Suprapubic skin (tissue), 4 donors: Measurements from ENCODE around the gene CCDC182. TPM values are rescaled to one million over a fixed set of nuclear protein-coding genes. Genes with fewer than 3 reads are reported as not detected.

Experiments
- DNase-seq, 2 donors: peaks; one replicate each; pipeline ENCODE4 v3.0.0-alpha.2; 2019; ENCODE audit warnings: low spot score in 2 of 2
- H3K27ac ChIP-seq: fragments of 200-600 bp; sonication (generic); one replicate; pipeline ENCODE4 v1.5.1; 2019
- H3K27me3 ChIP-seq: fragments of 200-600 bp; sonication (generic); one replicate; pipeline ENCODE4 v1.5.1; 2019
- H3K36me3 ChIP-seq: fragments of 200-600 bp; sonication (generic); one replicate; pipeline ENCODE4 v1.5.1; 2019
- H3K4me1 ChIP-seq: fragments of 200-600 bp; sonication (generic); one replicate; pipeline ENCODE4 v1.5.1; 2019
- H3K4me3 ChIP-seq: fragments of 200-600 bp; sonication (generic); one replicate; pipeline ENCODE4 v1.5.1; 2019; ENCODE audit warnings: mild to moderate bottlenecking
- H3K9me3 ChIP-seq: fragments of 200-600 bp; sonication (generic); one replicate; pipeline ENCODE4 v1.5.1; 2019
- EP300 ChIP-seq: sonication (generic); formaldehyde crosslinking; IDR thresholded peaks from one replicate; pipeline ENCODE4 v1.6.1; 2017; ENCODE audit warnings: antibody characterized with exemption
- POLR2A ChIP-seq, 2 donors: fragments of 450-650 bp; IDR thresholded peaks; one replicate each; pipeline ENCODE4 v1.6.1; 2017; ENCODE audit warnings: antibody characterized with exemption in 2 of 2, mild to moderate bottlenecking in 2 of 2, moderate library complexity in 2 of 2
- POLR2AphosphoS5 ChIP-seq, 3 donors: sonication (generic); formaldehyde crosslinking; IDR thresholded peaks; one replicate each; pipeline ENCODE4 v1.6.1; 2017; ENCODE audit warnings: antibody characterized with exemption in 3 of 3
- WGBS: methylation state at CpG from one replicate; pipeline ENCODE4 v1.1.5; 2018; 5-methylcytosine and 5-hydroxymethylcytosine counted together
- total RNA-seq, 4 donors: library from RNA; depleted of rRNA; stranded (reverse); fragments of >200 nt; gene quantifications; one replicate each; pipeline ENCODE4 v1.1.0, GENCODE V29; 2016
- TF ChIP-seq, protein P1 (sequence below), 2 donors: fragments of 200-600 bp in 1 of 2; fragments of 450-650 bp in 1 of 2; sonication (generic) in 1 of 2; IDR thresholded peaks; one replicate each; pipeline ENCODE4 v1.5.1; 2016 to 2019; ENCODE audit warnings: antibody characterized with exemption in 2 of 2, mild to moderate bottlenecking in 1 of 2, moderate library complexity in 1 of 2

CCDC182 gene
- total RNA-seq, 4 donors from 2014 or later = not detected

DNA sequence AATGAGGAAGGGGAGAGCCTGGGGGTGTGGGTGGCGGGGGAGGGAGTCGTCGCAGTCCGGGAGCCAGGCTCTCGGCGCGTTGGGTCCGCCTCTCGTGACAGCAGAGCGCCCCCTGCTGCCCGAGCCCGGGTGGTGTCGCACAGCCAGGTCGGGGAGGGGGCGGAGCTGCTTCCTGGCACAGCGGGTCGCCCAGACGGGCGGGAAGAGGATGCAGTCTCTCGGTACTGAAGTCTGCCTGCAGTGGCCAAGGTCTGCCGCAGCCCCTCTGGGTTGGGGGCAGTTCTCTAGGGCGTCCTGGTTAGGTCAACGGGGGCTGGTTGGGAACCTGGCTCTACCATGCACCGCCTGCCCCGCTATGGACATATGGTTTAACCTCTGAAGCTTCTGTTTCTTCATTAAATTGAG, 38.2 kb upstream of the CCDC182 start:
- Histone ChIP-seq H3K4me1 (peaks cover 11% of the 10 kb centered on the region), H3K36me3 (no peaks in the 10 kb centered on the region), H3K9me3 (no peaks in the 10 kb centered on the region), H3K4me3 (peak overlapping the region; percentile 15), H3K27me3 (peaks cover 32% of the 10 kb centered on the region), H3K27ac (no peak overlapping the region)
- peak in 1 of 2 donors; percentile 75 for DNase-seq
- WGBS = 30% methylated on average over 9 of the region's 25 CpGs
- no peak for TF ChIP-seq POLR2AphosphoS5 (IDR thresholded peaks at IDR 0.05)
- TF ChIP-seq, protein P1, sequence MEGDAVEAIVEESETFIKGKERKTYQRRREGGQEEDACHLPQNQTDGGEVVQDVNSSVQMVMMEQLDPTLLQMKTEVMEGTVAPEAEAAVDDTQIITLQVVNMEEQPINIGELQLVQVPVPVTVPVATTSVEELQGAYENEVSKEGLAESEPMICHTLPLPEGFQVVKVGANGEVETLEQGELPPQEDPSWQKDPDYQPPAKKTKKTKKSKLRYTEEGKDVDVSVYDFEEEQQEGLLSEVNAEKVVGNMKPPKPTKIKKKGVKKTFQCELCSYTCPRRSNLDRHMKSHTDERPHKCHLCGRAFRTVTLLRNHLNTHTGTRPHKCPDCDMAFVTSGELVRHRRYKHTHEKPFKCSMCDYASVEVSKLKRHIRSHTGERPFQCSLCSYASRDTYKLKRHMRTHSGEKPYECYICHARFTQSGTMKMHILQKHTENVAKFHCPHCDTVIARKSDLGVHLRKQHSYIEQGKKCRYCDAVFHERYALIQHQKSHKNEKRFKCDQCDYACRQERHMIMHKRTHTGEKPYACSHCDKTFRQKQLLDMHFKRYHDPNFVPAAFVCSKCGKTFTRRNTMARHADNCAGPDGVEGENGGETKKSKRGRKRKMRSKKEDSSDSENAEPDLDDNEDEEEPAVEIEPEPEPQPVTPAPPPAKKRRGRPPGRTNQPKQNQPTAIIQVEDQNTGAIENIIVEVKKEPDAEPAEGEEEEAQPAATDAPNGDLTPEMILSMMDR (IDR thresholded peaks at IDR 0.05) = peak in 1 of 2 donors; percentile 74

DNA sequence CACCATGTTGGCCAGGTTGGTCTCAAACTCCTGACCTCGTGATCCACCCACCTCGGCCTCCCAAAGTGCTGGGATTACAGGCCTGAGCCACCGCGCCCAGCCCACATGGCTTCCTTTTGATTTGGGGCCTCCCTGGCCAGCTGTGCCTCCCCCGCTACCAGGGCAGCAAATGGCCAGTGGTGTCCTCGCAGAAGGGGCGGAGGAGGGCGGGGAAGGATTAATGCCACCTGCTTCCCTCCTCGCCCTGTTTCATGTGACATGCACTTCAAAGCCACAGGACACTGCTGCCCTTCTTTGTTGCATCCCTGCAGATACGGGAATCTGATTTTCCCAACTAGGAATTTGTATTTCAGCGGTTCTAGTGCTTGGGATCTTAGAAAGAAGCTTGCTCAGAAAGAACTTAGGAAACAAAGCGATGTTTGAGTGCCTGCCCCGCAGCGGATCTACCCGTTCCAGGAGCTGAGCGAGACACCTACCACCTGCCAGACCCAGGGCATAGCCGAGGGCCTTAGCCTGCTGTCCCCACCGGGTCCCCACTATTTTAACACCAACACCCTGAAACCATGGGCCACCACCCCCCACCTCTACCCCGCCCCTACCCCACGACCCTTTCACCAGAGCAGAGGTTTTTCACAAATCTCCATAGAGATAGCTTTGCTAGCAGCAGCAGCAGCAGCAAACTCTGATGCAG, 37.7 kb upstream of the CCDC182 start:
- TF ChIP-seq POLR2A (IDR thresholded peaks at IDR 0.05) (no peak), EP300 (no peak), POLR2AphosphoS5 (IDR thresholded peaks at IDR 0.05) (no peak)
- TF ChIP-seq, protein P1 (IDR thresholded peaks at IDR 0.05) = no peak
- Histone ChIP-seq H3K27me3 (peaks cover 26% of the 10 kb centered on the region), H3K4me1 (peaks cover 11% of the 10 kb centered on the region), H3K27ac (no peak overlapping the region), H3K4me3 (peak overlapping the region; percentile 15), H3K36me3 (no peaks in the 10 kb centered on the region), H3K9me3 (no peaks in the 10 kb centered on the region)
- DNase-seq = no peak
- WGBS = 51% methylated on average over 20 of the region's 20 CpGs

- Histone ChIP-seq H3K4me3 (no peak overlapping the region), H3K27ac (no peak overlapping the region), H3K4me1 (peaks cover 11% of the 10 kb centered on the region), H3K9me3 (no peaks in the 10 kb centered on the region), H3K27me3 (peaks cover 25% of the 10 kb centered on the region), H3K36me3 (no peaks in the 10 kb centered on the region)
- 40% methylated on average over 2 of the region's 6 CpGs for WGBS
- no peak for DNase-seq
- TF ChIP-seq POLR2AphosphoS5 (IDR thresholded peaks at IDR 0.05) (no peak), POLR2A (IDR thresholded peaks at IDR 0.05) (no peak), EP300 (no peak)
- TF ChIP-seq, protein P1 (IDR thresholded peaks at IDR 0.05) = no peak
These were observed 37.0 kb upstream of the CCDC182 start for GRCh38 chr17:57782062-57782490.

DNA sequence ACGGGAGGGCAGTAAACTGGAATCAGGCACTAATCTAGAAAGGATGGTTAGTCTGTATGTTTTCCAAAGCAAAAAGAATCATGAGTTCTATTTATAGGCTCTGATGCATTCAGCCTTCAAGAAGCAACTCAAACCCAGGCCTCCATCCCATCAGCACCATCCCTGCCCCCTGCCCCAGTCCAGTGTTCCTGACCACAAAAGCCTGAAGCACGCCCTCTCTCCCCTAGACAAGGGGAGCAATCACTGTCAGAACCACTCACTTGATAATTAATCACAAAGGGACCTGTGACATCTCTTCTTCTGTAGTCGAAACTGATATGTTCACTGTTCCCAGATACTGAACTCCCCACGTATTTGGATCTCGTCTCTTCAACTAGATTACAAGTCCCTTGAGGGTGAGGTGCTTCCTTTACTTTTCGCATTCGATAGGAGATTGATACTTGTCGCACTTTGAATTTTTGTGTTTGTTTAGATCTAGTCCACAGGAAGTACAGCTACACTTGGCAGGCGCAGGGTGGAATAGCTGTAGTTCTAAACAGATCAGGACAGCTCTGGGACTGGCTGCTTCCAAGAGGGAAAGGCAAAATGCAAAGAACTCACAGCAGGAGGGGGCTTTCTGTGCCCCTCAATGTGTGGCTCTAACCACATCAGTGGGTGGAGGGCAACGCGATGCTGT, 36.4 kb upstream of the CCDC182 start:
- 66% methylated on average over 11 of the region's 11 CpGs for WGBS
- DNase-seq = no peak
- no peak overlapping the region for H3K27ac ChIP-seq
- peaks cover 11% of the 10 kb centered on the region for H3K4me1 ChIP-seq
- no peak for TF ChIP-seq EP300
- TF ChIP-seq, protein P1 (IDR thresholded peaks at IDR 0.05) = no peak
- TF ChIP-seq POLR2A (IDR thresholded peaks at IDR 0.05) = no peak
- no peak for TF ChIP-seq POLR2AphosphoS5 (IDR thresholded peaks at IDR 0.05)
- no peak overlapping the region for H3K4me3 ChIP-seq
- H3K36me3 ChIP-seq = no peaks in the 10 kb centered on the region
- no peaks in the 10 kb centered on the region for H3K9me3 ChIP-seq
- H3K27me3 ChIP-seq = peaks cover 23% of the 10 kb centered on the region

DNA sequence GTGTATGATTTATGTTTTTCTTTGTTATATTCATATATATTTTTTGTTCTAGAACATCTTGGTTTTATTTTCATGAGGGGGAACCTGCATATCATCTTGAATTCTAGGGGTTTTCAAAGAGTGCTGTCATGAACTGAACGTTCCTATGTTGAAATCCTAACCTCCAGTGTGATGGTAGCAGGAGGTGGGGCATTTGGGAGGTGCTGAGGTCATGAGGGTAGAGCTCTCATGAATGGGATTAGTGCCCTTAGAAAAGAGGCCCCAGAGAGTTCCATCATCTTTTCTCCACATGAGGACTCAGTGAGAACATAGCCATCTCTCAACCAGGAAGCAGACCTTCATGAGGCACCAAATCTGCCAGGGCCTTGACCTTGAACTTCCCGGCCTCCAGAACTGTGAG, 34.6 kb upstream of the CCDC182 start:
- no peaks in the 10 kb centered on the region for H3K36me3 ChIP-seq
- no peaks in the 10 kb centered on the region for H3K9me3 ChIP-seq
- H3K4me1 ChIP-seq = peaks cover 11% of the 10 kb centered on the region
- DNase-seq = no peak
- peaks cover 19% of the 10 kb centered on the region for H3K27me3 ChIP-seq
- H3K27ac ChIP-seq = no peak overlapping the region
- TF ChIP-seq, protein P1 (IDR thresholded peaks at IDR 0.05) = no peak
- TF ChIP-seq EP300 (no peak), POLR2AphosphoS5 (IDR thresholded peaks at IDR 0.05) (no peak), POLR2A (IDR thresholded peaks at IDR 0.05) (no peak)
- 79% methylated on average over 2 of the region's 2 CpGs for WGBS
- no peak overlapping the region for H3K4me3 ChIP-seq
